Hypothalamus (tissue), 51 donors: ENCODE results near the gene PIP4K2A.

ENCODE experiments used
- DNase-seq, 51 donors: peaks; one replicate each; lab custom pipeline; 2025; lab: John Stamatoyannopoulos, UW

PIP4K2A gene

DNA sequence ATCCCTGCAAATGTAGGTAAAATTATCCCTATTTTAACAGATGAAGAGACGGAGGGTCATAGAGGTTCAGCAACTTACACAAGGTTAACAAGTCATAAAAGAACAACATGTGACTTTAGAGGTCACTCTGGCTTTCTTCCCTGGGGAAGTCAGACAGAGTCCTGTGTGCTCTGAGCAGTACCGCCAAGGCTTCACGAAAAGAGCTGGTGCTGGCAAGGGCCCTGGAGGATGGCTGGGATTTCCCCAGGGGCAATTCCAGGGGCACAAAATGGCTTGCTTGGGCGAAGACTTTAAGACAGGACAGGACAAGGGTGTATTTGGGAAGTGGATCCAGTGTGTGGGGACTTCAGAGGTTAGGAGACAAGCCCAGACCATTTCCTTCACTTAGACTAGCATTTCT lies 144.1 kb downstream of the PIP4K2A start:
- no peak for DNase-seq

DNA sequence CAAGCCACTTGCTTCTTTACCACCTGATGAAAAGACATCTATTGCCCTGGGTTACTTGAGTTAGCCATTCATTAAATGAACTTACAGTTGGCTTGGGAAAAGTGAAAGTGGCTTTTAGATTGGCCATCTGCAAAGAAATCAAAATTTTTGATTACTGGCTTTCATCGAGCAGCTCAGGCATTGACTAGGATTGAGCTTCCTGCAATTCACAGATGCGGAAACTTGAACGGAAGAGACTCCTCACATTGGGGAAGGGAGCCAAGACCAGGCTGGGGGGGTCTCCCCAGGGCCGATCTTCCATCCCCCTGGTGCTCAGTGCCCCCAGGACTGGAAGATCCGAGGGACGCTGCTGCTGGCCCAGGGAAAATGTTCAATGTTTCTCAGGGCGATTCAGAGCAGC lies 145.4 kb downstream of the PIP4K2A start:
- DNase-seq, result no peak

DNA sequence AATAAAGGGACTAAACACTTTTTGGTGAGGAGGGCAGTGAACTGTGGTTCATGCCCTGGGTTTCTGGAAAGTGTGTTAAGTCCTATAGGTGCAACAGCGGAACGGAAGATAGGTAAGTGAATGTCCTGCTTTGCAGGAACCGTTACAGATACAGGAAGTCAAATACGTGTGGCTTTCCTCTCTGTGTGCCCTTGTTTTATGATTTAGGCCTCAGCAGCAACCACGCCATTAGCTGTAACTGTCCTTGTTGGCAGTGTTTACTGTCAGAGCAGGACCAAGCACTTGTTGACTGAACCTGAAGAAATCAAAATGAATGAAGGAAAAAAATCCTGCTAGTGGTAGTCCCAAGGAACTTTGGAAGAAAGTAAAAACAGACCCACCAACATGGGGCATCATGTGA lies 150.3 kb downstream of the PIP4K2A start:
- no peak for DNase-seq

DNA sequence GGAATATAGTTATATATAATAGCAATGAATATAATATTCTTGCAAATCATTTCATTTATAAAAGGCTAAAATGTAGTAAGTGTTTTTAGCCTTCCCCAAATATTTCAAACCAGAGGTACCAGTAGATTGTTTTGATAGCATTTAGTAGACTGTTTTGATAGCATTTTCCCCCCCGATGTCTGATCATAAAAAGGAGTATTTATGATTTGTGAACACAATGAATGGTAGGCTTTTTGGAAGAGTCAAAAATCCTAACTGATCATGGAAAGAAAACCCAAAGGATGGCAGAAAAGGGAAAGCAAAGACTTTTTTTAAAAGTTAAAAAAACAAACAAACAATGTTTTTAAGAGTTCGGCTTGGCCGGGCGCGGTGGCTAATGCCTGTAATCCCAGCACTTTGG lies 152.5 kb downstream of the PIP4K2A start:
- no peak for DNase-seq

DNA sequence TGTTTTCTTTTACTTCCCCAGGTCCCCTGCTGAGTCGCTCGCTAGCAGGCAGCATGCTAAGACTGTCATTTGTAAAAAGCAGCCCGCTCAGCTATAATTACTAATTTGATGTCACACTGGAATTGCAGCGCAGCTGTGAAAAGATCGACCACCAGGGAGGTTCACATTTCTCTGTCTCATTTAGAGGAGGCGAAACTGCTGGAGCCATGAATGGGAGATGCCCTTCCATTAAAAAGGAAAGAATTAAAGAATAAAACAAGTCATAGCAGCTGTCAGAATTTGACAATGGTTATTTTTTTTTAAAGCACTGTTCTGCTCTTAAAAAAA lies 153.5 kb downstream of the PIP4K2A start:
- no peak for DNase-seq

DNA sequence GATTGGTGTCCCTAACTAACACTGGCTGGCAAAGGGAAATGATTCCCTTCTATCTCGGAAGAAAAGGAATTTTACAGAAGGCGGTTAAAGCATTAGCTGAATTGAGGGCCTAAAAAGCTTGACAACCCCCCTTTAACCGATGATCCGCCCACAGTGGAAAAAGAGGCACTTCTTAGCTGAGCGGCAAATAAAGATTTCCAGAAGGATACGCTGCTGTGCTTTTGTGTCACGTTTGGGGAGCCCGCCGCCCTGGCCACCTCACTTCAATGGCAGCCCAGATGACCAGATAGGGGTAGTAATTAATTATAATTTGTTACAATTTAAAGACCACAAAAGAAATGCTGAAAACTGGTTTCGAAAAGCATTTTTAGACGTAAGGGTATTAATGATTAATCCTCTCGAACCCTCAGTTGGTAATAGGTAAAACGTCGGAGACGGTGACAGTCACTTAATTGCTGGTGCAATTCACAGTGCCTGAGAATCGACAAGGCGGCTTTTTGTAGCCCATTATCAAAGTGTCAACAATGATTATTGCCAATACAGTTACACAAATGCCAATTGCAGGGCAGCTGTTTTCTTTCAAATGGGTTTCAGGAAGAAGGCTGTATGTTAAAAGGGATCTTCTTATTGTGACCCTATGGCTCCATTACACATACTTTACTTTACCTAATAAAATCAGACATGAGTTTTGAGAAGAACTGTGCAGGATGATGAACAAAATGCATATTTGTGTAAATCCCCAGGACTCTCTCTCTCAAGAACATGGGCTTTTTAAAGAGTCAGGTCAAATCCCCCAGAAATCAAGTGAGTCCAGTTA lies 154.1 kb downstream of the PIP4K2A start:
- no peak for DNase-seq

DNA sequence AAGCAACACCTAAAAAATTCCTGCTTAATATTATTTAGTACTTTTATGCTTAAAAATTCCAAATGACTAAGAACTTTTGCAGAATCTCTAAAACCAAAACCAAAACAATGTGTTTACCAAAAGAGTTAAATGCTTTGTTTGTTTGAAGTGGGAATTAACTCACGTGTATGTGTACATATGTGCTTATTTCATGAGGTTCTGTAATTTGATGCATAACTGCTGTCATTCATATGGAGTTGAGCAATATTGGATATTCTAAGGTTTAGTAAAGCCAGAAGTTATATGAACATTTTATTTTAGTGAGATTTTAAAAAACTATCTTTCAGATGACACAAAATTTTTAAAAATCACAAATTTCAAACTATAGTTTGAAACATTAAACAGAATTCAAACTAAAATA lies 157.1 kb downstream of the PIP4K2A start:
- no peak for DNase-seq

DNA sequence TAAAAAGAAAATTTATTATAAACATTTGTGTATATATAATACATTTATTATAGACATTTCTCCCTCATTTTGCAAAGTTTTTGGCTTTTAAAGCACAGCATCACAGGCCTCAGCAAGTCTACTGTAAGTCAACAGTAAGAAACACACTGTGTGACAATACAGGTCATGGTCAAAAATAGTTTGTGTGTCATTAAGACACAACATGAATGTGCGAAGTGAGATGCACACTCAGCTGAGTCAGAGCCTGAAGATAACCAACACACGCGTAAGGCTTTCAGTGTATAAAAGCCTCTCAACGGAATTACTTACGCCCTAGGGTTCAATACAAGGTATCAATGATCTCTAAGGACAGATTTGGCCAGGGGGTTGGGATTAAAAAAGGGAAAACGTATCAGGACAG lies 157.6 kb downstream of the PIP4K2A start:
- DNase-seq, result no peak

DNA sequence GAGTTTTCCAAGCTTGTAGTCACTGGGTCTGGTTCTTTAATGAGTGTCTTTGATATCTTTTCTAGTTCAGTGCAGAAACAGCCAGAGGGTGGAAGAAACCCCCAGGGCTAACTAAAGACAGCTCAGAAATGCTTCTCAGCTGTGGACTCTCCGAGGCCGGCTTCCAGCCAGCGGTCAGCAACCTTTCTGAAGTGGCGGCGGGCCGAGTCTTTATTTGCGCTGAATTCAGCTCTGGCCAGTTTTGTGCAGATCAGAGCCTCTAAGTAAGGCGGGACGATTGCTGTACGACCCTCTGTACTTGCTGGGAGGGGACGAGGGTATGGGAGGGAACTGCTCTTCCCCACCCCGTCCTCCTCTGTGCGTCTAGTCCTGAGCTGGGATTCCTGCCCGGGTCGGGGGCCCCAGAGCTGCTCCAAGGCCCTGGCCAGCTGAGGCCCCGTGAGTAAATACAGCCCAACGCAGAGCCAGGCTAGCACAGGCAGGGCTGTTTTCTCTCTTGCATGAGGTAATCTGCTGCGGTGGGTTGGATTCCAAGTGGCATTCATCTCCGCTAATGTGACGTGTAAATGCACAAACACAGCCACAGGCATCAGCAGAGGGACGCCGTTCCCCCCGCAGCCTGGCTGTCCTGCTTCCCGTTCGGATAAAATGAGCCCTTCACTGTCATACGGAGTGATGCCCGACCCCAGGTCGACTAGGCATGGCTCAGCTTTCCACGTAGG lies 159.8 kb downstream of the PIP4K2A start:
- DNase-seq, result peak in 47 of 51 donors; percentile 12 to 82 (median 61)

DNA sequence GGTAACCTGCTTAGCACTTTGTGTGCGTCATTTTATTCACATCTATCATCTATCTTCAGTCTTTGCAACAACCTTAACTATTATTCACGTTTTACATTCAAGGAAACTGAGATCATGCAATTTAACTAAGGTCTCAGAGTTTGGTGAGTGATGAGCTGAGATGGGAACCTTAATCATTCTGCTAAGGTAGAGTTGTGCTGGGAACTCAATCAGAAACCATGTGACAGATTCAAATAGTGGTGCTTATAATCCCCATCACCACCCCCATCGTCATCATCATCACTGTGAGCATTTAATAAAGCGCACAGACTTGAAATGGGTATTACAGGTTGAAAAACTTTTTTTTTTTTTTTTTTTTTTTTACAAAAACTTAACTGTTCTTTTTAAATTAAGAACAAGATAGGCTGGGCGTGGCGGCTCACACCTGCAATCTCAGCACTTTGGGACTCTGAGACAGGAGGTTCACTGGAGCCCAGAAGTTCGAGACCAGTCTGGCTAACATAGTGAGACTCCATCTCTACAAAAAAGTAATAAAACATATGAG lies 160.9 kb downstream of the PIP4K2A start:
- no peak for DNase-seq

DNA sequence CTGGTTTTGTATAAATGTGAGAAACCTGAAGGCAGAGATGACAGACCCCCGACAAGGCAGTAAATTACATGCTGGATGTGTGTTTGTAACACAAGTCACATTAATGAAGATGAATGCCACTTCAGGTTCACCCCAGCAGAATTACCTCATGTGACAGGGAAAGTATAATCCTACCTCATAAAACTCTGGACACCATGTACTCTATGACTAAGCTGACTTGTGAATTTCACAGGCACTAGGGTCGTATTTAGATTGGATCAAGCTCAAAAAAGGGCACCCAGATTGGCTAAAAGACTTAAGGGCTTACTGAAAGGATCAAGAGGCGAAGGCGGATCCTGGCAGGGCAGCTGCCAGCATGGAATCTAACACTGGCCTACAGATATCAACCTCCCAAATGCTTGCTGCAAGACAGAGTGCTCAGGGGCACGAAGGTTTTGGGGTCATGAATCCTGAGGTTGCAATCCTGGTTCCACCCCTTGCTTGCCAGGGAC lies 161.4 kb downstream of the PIP4K2A start:
- DNase-seq, result no peak

DNA sequence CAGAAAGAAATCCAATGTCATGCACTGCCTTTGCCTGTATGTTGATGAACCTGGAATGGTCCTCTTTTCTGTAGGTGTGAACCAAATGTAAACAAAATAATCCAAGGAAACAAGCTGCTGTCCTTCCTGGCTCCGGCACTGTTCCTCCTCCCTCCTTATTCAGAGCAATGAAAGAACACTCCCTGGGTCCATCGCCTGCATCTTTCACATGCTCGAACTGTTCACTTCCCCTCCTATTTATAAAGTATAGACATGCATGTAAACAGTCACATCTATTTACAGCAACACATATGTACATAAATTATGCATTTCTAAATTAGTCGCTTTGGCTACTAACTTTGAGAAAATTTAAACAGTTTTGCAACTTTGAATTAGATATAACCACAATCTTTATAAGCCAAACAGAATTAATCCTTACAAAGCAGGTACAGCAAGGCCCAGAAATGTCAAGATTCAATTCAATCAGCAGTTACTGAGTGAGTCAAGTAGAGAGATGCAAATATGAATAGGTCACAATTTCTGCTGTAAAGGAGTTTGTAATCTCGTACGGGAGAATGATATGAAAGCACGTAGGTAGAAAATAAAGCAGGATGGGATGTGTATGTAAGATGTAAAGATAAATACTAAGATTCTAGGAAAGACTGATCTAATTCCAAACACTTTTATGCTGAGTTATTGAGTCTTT lies 162.6 kb downstream of the PIP4K2A start:
- no peak for DNase-seq

DNA sequence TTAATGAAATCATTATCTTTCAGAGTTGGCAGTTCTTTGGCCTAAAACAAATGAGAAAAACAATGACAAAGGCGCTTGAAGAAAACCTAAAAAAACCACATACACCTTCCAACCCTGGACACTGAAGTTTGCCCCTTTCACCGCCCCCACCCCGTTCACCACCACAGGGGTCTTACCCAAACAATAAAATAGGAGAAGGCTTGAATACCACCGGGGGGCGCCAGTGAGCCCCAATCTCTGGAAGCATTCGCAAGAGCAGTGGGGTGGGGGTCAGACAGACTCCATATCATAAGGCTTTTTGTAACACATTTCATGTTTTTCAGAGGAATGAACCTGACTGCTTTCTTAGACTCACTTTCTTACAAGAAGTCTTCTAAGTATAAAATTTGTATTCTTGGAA lies 163.6 kb downstream of the PIP4K2A start:
- DNase-seq, result peak in 16 of 51 donors; percentile 6 to 51 (median 24)

DNA sequence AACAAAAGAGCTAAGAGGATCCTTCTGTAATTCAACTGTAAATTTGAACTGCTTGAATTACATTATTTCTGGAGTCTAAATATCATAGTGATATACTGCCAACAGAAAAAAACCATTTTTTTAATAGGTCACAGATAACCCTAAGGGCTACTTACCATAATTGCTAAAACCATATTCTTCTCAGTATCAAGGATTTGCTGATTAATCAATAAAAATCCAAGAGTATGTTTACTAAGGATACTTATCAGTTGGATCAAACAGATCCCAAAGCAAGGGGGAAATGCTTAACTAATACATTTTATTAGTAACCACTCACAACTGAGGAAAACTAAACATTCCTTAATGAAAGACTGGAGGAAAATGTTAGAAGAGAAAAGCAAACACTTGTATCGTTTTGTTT lies 166.0 kb downstream of the PIP4K2A start:
- no peak for DNase-seq

DNA sequence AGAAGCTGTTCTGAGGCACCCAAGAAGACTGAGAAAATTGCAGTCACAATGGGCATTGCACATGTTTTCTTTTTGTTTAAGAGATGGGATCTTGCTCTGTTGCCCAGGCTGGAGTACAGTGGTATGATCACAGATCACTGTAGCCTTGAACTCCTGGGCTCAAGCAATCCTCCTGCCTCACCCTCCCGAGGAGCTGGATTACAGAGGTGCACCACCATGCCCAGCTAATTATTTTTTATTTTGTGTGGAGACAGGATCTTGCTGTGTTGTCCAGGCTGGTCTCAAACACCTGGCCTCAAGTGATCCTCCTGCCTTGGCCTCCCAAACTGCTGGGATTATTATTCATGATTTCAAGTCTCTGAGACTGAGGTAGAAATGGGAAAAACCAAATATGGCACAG lies 168.7 kb downstream of the PIP4K2A start:
- no peak for DNase-seq

DNA sequence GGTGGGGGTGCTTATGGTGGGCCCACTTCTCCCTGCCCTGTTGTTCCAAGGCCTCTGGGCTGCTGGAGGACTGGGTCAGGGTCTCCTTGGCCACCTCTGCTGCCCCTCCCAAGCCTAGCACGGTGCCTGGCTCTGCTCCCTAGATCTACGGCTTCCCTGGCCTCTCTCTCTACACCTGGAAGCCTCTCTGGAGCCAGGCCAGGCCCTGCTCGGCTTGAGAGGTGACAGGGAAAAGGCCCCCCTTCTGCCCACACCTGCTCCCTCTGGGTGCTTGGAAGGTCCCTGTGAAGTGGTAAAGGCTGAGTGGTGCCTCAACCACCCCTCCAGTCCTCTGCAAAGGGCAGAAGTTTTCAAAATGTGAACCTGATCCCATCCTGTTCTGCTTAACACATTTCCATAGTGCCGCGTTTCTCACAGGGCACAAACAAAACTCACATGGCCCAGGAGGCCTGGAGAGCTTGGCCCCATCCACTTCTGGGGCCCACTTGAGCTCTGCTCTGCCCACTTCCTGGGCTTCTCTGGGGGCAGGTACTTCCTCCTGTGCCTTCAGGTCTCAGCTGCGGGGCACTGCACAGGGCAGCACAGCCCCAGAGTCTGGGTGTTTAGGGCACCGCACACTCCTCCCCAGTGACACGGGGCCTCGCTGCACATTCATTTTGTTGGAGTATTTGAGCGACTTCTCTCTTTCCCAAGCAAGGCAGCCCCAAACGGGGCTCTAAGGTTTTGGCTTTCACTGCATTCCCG lies 169.9 kb downstream of the PIP4K2A start:
- DNase-seq, result no peak

DNA sequence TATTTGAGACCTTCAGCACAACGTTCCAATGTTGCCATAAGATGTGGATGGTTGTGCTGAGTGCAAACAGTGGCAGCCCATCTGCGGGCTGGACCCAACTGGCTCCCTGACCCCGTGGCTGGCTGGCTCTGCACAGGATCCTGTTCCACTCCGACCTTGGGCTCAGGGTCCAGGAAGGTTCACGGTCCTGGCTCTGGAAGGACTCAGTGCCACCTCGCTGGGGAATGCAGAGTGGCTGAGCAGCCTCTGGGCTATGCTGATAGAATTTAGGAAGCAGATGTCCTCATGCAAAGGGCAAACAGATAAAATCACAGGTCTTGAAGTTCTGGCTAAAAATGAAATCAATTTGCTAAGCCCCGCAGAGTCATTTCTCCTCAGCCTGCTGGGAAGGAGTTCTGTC lies 171.6 kb downstream of the PIP4K2A start:
- no peak for DNase-seq

DNA sequence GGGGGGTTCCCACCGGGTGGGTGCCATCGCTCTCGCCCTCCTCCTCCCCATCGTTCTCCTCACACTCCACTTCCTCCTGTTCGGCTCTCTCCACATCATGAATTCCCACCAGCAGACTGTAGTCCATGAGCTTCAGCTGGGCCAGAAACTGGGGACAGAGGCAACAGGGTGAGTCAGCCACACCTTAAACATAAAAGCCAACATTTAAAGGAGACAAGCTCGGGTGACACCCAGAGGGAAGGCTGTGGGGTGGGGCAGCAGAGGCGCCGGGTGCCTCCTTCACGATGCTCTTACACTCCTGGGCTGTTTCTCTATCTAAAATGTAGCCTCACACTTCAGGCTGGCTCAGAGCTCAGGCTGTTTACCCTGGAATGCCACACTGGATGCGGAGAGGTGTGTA lies 172.5 kb downstream of the PIP4K2A start:
- DNase-seq, result no peak

DNA sequence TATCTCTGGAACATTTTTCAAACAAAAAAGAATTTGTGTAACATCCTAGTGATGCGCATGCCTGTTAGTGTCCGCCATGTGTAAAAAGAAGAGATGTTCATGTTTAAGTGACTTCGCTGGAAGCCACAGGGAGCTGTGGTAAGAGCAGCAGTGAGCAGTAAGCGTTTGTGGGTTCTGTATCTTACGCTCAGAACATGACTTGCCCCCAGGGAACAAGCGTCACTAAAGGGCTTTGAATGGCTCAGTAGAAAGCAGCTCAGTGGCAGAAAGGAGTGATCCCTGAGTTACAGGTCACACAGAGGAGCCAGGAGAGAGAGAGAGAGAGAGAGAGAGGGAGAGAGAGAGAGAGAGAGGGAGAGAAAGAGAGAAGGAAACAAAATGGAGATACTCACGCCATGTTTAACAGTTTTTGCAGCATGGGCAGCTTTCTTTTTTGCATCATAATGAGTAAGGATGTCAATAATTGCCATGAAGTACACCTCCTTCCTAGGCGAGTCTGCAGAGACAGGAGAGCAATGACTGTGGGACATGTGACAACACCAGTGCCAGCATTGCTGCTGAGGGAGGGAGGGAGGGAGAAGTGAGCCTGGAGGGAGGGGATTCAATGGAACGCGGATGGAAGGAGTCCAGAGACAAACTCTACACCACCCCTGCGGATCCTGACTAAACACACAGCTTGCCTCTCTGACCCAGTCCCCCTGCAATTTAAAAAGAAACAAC lies 174.6 kb downstream of the PIP4K2A start:
- no peak for DNase-seq

DNA sequence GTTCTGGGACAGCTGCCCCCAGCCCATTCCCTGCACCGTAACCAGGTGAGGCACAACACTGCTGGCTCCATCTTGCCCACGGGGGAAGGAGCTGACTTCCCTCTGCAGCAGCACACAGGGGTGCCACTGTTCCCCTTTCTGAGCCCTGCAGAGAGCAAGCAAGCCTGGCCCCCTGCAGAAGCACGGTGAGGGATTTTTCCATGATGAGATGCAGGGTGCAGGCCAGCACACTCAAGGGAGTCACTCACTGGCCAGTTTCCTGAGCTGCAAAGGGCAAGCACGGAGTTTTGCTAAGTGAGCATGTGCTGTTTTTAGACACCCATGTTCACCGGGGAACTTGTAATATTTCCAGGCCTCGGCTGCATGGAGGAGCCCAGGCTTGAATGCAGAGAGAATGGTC lies 176.6 kb downstream of the PIP4K2A start:
- peak in 2 of 51 donors; percentile 20 to 27 for DNase-seq
